Neural progenitor cell (in vitro differentiated cells): ENCODE results near the gene SYT17.

Source experiments
- EZH2 ChIP-seq: fragments of 200-600 bp; sonication (generic); IDR thresholded peaks from 2 replicates; pipeline ENCODE4 v1.6.1; 2017; ENCODE audit warnings: antibody characterized with exemption, mild to moderate bottlenecking, moderate library complexity
- EZH2phosphoT487 ChIP-seq: fragments of 200-600 bp; sonication (generic); IDR thresholded peaks from 2 replicates; pipeline ENCODE4 v1.6.1; 2017; ENCODE audit warnings: antibody characterized with exemption
- TF ChIP-seq, protein P1 (sequence below): fragments of 200-600 bp; sonication (generic); IDR thresholded peaks from 2 replicates; pipeline ENCODE4 v1.5.1; 2017; ENCODE audit warnings: antibody characterized with exemption, mild to moderate bottlenecking

DNA sequence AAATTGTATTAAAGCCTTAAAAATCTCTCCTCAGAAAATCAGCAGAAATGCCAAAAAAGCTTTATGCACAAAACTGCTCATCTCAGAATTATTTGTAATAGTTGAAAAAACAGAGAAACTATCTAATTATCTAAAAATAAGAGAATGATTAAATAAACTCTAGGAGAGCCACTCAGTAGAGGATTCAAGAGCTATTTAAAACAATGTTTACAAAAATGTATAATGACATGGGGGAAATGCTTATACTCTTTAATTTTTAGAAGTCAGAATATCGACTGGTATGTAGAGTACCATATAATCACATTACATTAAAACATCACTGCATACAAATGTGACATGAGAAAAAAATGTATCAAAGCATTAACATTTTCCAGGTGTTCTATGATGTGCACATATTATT, 129.4 kb downstream of the SYT17 start:
- TF ChIP-seq EZH2phosphoT487 (no peak), EZH2 (no peak)
- TF ChIP-seq, protein P1, sequence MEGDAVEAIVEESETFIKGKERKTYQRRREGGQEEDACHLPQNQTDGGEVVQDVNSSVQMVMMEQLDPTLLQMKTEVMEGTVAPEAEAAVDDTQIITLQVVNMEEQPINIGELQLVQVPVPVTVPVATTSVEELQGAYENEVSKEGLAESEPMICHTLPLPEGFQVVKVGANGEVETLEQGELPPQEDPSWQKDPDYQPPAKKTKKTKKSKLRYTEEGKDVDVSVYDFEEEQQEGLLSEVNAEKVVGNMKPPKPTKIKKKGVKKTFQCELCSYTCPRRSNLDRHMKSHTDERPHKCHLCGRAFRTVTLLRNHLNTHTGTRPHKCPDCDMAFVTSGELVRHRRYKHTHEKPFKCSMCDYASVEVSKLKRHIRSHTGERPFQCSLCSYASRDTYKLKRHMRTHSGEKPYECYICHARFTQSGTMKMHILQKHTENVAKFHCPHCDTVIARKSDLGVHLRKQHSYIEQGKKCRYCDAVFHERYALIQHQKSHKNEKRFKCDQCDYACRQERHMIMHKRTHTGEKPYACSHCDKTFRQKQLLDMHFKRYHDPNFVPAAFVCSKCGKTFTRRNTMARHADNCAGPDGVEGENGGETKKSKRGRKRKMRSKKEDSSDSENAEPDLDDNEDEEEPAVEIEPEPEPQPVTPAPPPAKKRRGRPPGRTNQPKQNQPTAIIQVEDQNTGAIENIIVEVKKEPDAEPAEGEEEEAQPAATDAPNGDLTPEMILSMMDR, result no peak
